GM08714 (cell line): Measurements from ENCODE around the gene TIMP3.

Experiments
- H3K4me3 ChIP-seq: fragments of 200-500 bp; sonication (Bioruptor generic); 2 replicates; pipeline ENCODE4 v1.5.1; 2014; ENCODE audit warnings: mild to moderate bottlenecking, low read length, inconsistent platforms
- ZNF274 ChIP-seq: IDR thresholded peaks from 2 replicates; pipeline ENCODE4 v1.6.1; 2012; ENCODE audit warnings: mild to moderate bottlenecking, low read depth, low read length

Gene TIMP3

DNA sequence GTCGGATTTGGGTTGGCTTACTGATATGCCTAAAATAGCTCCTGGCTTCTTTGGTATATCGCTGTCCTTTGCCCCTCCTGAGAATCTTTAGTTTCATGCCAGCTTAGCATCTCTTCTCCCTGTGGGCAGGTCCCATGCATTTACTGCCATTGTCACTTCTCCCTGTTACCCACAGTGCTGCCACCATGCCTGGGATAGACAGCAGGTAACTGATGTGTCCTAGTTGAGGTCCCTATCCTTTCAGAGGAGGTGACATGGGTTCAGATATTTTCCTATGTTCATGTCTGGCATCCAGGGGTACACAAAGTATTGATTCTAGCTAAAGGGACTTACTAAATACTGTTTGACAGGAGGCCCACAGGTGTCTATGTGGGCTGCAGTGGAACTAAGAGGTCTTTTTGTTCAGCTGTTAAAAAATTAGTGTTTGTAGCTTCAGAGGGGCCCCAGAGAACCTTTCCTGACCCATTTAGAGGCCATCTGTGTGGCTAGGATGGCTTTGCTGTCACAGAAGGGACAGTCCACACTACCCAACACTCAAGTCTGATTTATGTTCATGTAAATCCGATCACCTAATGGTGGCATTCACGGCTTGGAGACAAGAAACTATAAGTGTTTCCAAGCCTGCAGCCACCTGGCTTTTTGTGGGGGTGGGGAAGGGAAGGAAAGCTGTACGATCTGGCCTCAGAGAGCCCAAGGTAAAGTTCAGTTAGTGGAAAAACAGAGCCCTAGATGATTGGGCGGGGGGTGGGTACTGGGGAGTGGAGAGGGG lies 8.5 kb downstream of the TIMP3 start:
- H3K4me3 ChIP-seq: no peak overlapping the region
- no peak for TF ChIP-seq ZNF274

DNA sequence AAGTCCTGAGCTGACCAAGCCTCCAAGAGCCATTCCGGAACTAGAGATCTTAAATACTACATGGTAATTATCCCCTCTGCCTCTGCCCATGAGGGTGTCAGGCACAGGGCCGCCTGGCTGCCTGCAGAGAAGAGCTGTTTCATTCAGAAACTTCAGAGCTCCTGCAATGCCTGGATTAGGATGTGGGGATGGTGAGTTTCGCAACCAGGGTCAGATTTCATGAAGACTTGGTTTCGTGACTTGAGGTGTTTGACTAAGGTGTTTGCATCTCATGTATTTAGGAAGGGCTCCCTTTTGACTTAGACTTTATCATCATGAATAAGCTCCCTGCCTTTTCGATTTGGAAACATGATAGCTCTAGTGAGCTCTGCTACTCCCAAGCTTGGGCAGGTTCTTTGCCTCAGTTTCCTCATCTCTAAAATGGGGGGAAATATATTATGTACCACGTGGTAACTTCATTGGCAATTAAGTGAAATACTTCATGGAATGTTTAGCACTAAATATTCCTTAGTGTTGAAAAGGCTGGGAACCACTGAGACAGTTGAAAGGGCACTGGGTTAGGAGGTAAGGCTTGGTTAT lies 9.1 kb downstream of the TIMP3 start:
- no peak for TF ChIP-seq ZNF274
- no peak overlapping the region for H3K4me3 ChIP-seq

DNA sequence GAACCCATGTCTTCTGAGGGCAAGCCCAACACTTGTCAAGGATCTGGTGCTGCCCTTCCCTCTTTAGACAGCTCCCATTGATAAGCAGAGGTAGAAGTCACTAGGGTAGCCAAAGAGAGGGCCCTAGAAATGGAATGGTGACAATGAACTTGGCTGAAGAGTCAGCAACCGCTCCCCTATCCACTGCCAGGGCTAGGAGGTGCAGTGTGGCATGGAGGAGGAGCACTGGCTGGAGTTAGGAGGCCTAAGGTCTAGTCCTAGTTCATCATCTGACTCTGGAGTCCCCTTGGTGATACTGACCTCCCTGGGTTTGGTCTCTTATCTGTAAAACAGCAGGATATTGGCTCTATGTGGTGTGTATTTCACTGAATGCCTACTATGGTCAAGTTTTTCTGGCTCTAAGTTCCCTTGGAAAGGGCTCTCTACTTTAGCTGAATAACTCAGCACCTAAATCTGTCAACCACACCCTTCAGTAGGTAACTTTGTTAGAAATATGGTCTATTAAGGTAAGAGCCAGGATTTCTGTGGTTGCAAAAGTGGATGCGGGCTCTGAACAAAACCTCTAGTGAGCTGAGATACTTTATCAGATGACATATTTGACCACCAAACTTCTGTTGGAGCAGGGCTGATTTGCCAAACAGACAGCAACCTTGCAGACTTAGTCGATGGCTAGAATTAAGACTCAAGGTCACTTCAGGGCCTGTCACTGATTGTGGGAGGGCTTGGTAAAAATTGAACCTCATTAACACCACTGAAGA lies 10.5 kb downstream of the TIMP3 start:
- no peak for TF ChIP-seq ZNF274
- no peak overlapping the region for H3K4me3 ChIP-seq

DNA sequence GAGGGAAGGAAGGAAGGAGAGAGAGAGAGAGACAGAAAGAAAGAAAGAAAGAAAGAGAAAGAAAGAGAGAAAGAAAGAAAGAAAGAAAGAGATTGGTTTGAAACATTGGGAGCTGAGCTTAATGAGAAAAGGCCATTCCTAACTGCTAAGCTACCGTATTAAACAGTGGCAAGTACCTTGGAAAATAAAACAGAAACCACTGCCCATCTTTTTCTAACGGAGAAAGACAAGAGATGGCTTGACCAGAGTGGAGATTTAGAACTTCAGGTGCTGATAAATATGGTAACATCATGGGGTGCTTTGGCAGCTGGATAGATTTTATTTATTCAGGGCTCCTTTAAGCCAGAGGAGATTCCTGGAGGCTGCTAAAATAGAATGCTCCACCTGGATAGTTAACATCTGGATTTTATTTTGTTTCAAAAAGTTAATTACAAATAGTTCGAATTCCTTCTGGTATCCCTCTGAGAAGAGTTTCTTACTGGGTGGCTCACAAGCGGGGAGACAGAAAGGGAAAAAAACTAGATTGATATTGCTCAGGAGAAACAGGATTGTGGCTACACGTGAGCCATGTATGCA lies 12.9 kb downstream of the TIMP3 start:
- no peak for TF ChIP-seq ZNF274
- H3K4me3 ChIP-seq: no peak overlapping the region

DNA sequence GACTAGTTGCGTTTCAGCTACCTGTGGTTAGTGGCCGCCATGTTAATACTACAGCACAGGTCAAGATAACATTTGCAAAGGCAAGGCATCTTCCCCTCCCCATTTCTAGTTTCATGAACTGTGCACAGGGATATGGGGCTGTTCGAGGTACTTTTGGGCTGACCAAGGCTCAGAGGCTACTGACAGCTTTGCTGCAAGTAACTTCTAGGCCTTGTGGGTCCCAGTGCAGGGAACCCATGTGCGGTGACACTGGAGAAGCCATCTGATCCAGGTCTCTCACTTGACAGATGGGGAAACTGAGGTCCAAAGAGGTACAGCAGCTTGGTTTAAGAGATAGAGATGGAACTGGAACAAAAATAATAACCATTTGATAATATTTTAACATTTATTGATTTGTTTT lies 13.6 kb downstream of the TIMP3 start:
- no peak for TF ChIP-seq ZNF274
- H3K4me3 ChIP-seq: no peak overlapping the region

DNA sequence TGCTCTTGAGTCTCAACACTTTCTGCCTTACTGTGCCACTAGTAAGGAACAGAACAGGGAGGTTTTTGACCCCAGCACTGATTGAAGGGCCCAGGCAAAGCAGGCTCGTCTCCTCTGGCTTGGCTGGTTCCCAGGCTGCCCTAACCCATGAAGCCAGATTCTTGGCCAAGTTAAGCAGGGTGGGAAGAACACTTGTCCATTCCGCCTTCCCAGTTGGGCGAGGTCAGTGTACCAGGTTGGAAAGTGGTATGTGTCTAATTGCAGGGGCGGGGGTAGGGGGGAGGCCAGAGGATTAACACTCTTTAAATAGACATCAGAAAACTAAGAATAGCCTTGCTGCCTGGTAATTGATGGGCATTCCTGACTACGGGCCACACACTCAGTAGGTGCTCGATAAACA lies 14.4 kb downstream of the TIMP3 start:
- H3K4me3 ChIP-seq: no peak overlapping the region
- TF ChIP-seq ZNF274: no peak

DNA sequence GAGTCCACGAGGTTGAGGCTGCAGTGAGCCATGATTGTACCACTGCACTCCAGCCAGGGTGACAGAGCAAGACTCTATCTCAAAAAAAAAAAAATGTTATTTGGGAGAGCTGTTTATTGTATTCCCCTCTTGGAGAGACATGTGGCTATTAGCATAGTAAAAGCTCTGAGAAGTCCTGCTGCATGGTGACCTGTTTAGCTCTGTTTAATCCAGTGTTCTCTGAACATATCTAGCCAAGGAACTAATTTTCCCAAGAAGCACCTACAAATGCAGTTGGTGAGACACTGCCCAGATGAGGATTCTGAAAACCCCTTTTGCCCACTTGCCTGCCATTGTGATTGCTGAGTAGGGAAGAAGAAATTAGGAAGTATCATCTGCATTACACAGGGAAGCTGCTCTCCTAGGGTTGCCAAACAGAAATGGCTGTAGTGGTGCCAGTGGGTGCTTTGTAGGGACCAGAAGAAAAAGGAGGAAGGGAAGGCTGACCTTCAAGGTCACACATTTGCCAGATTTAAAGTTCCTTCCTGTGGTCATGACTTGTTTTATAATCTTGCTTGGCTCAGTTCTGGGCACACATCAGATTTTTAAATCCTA lies 15.7 kb downstream of the TIMP3 start:
- no peak for TF ChIP-seq ZNF274
- H3K4me3 ChIP-seq: no peak overlapping the region

DNA sequence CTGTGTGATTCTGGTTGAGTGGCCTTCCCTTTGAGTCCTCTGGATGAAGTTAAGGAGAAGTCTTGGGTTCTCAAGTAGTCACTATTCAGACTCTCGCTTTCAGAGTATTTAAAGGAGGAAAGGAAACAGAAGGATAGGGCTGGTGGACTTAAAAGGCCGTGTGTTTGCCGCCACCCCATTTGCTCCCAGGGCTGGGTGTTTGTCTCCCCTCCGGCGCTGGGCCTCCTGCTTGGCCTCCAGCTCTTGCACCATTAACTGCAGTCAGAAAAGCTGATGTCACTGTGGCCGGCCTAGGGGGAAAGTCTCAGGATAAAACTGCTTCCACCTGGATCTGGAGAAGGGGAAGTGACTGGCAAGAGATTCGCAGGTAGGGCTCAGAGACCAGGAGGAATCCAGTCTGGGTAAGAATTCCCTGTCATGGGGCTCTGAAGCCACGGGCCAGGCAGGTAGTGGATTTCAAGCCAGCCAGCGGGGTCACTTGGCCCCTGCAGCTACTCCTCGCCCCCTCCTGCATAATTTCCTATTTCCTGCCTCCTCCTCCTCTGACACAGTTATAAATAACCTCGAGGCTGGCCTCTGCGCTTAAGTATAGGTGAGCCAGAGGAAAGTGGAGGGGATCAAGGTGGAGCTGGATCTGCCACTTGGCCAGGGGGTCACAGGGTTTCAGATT lies 17.1 kb downstream of the TIMP3 start:
- H3K4me3 ChIP-seq: no peak overlapping the region
- TF ChIP-seq ZNF274: no peak

DNA sequence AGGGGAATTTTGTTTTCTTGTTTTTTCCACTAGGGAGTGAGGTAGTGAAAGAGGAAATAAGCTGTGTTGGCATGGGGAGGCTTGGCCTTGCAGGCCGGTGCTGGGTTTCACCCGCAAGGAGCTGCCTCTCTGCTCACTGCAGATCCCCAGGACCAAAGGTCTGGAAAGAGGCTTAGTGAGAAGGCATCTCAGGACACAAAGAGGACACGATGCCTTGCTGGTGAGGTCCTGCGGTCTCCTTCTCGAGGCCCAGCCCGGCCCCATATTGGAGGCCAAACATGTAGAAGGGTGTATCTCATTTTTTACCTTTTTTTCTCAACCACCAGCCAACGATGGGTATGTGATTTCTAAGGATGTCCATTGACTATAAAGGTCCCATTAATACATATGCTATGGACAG lies 17.6 kb downstream of the TIMP3 start:
- no peak for TF ChIP-seq ZNF274
- no peak overlapping the region for H3K4me3 ChIP-seq

DNA sequence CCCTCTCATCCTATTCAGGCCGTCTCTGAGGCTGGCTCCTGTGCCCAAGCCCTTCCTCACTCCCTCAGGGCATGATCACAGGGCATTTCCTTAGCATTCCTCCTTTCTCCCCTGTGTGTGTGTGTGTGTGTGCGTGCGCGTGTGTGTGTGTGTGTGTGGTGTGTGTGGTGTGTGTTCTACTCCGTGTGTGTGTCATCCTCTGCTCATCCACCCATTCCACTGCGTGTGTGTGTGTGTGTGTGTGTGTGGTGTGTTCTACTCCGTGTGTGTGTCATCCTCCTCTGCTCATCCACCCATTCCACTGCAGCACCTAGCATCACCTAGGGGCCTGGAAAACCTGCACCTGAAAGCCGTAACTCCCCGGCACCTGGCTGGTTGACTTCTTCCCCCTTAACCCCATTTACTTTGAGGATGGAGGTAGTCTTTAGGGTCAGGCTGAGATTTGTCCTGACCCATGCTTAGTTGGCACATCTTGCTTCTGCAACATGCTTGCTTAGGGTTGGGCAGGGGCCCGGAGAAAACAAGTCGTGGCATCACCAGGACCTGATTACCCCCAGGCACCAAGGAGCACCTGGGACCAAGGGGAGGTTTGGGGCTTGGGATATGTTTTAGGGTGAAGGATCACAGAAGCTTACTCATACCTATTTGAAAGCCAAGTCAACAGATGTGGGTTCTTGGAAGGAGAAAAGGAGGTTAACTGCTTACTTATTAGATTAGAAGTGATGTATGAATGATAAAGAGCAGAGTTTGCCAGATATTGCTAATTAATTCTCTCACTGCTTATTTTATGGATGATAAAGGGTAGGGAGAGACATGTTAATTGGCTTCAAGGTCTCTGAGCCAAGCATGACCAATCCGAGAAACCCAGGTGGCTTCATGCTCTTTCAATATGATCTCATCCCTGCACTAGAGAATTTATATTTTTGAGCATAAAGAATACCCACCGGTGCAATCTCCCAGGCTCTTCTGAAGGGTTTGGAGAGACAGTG lies 18.9 kb downstream of the TIMP3 start:
- no peak for TF ChIP-seq ZNF274
- no peak overlapping the region for H3K4me3 ChIP-seq

DNA sequence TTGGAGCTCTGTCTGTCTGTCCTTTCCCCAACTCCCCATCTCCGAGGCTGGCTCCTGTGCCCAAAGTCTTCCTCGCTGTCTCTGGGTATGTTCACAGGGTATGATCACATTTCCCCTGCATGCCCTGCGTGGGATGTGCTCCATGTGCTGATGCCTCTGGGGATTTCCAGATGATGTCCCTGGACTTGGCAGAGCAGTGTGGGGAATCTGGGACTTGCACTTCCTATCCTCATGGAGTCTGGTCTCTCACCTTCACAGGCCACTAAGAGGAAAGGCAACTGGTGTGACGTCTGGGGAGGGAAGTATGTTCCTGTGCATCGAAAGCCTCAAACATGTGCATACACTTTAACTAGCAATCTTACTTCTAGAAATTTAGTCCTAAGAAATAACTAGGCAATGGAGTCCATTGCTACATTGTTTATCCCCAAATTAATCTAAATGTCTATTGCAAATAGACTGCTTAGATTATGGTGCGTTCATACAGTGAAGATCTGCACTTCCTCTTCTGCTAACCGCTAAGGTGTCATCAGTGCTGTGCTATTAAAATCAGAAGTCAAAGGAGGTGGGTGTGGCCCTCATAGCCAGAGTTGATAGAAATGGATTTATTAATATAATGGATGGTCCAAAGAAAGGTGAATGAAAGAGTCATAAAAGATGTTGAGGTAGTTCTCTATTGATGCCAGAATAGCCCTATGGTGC lies 20.8 kb downstream of the TIMP3 start:
- no peak for TF ChIP-seq ZNF274
- no peak overlapping the region for H3K4me3 ChIP-seq

DNA sequence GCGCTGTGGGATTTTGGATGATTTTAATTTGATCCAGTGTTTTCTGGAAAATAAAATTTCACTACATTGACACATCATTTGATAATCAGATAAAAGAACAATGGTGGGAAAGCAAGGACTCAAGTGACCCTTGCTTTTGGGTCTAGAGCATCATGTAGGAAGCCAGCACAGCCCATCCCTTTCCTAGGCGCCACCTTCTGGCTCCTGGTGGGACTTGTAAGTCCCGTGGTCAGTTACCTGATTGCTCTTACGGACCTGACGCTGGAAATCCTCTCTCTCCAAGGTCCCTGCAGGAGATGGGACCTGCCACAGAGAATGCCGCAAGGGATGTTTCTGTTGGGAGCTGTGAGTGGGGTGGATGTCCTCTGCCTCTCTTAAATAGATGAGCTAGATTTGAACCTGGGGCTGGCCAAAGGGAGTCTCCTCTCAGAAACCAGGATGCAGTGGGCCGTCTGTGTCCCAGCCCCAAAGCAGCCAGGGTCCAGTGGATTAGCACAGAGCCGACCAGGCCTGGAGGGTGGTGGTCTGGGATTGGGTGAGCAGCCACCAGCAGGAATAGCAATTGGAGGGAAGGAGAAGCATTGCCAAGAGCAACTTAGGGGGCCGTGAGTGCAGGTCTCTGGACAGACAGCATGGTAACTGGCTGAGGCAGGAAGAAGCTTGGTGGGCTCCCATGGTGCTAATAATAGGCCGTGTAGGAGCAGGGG lies 21.7 kb downstream of the TIMP3 start:
- no peak for TF ChIP-seq ZNF274
- H3K4me3 ChIP-seq: no peak overlapping the region
